Stimulated activated CD4-positive, alpha-beta T cell treated with anti-CD3 and anti-CD28 coated beads, Interleukin-4, amount 100 ng/mL, for 24 hours (primary cell): ENCODE data around the gene SLC44A2.

ENCODE experiments used
- DNase-seq: peaks from one replicate; pipeline ENCODE4 v3.0.0-alpha.2; 2020

The SLC44A2 gene

DNA sequence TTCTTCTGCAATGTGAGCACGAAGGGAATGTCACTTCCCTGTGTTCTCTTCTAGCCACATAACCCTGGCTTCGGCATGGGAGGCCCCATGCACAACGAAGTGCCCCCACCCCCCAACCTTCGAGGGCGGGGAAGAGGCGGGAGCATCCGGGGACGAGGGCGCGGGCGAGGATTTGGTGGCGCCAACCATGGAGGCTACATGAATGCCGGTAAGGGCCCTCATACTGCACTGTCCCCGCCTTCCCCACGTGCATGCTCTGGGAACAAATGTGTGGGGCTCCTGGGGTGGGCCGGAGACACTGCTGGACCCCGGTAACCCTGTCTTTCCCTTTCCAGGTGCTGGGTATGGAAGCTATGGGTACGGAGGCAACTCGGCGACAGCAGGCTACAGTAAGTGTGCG is 58.2 kb downstream of the SLC44A2 start:
- no peak for DNase-seq

DNA sequence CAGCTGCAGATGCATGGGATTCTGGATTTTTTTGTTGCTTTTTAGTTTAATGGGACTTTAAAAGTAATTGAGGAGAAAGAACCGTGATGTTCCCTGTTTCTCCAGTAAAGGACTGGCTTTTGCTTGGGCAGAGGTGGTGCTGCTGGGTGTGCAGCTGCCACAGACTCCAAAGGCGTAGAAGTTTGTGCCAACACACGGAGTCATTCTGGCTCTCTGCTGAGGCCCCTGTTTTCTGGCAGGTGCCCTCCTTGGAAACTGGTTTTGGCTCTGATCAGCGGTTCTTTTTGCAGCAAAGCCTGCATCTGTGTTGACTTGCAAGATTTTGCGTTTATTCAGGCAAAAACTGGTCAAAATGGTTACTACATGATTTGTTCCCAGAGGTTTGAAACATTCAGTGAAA is 59.9 kb downstream of the SLC44A2 start:
- DNase-seq = no peak

DNA sequence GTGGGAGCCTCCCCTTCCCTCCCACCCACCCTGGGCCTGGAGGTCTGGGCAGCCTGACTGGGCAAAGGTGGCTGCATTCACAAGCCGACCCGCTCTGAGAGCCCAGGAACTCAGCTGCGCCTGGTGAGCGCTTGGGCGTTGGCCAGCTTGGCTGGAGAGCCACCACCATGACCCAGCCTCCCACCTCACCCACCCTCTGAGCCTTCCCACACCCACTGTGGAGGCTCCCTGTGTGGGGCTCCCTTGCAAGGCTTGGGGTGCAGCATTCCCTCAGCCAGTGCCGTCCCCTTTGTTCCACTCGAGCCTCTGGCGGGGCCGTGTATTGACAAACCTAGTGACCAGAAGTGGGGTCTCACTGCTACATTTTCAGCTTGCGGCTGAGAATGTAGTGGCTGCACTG is 60.8 kb downstream of the SLC44A2 start:
- DNase-seq = no peak

DNA sequence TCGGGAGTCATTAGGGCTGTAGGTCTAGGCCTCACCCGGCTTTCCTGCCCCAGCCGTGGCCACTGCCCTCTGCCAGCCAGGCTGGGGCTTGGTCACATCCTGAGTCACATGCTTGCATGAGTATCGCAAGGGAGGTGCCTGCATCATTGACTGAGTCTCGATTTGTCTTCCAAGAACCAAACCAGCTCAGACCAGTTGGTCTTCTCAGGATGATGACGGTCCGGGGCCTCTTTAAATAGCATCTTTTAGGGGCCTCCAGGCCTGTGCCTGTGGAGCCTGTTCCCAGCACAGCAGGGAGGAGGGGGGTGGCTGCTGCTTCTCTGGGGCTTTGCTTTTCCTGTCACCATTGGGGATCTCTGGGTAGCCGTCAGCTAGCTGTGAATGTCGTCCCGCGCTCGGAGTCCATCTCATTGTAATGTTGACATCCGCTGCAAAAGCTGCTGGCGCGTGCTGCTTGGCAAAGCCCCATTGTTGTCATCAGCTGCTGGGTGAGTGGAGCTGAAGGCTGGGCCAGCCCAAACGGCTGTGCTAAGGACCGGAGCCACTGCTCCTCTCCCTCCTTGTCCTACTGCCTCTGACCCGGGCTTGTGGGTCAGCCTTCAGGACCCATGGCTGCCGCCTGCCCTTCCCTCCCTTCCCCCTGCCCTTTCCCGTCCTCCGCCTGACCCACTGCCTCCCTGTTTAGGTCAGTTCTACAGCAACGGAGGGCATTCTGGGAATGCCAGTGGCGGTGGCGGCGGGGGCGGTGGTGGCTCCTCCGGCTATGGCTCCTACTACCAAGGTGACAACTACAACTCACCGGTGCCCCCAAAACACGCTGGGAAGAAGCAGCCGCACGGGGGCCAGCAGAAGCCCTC is 61.5 kb downstream of the SLC44A2 start:
- no peak for DNase-seq

DNA sequence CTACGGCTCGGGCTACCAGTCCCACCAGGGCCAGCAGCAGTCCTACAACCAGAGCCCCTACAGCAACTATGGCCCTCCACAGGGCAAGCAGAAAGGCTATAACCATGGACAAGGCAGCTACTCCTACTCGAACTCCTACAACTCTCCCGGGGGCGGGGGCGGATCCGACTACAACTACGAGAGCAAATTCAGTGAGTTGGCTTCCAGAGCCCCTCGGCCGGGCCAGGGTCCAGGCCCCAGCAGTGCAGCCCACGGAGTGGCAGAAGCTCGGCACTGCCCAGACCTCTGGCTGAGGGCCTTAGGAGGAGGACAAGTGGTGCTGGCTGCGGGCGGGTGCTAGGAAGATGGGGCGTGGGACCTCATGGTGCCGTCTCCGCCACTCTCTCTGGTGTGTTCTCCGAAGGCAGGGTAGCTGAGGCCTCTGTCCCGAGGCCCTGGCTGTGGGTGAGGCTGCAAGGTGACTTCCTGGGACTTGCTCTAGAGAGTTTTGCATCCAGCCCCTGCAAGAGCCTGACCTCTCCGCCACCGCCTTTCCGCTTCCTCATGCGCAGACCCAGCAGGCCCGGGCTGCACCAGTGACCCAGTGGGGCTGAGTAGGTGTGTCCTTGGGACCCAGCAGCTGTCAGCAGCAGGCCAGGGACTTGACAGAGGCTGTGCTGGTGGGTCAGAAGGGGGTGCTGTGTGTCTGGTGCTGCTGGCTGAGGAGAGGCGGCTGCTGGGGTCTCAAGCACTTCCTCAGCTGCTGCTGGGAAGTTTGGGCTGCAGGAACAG is 62.4 kb downstream of the SLC44A2 start:
- DNase-seq = no peak

DNA sequence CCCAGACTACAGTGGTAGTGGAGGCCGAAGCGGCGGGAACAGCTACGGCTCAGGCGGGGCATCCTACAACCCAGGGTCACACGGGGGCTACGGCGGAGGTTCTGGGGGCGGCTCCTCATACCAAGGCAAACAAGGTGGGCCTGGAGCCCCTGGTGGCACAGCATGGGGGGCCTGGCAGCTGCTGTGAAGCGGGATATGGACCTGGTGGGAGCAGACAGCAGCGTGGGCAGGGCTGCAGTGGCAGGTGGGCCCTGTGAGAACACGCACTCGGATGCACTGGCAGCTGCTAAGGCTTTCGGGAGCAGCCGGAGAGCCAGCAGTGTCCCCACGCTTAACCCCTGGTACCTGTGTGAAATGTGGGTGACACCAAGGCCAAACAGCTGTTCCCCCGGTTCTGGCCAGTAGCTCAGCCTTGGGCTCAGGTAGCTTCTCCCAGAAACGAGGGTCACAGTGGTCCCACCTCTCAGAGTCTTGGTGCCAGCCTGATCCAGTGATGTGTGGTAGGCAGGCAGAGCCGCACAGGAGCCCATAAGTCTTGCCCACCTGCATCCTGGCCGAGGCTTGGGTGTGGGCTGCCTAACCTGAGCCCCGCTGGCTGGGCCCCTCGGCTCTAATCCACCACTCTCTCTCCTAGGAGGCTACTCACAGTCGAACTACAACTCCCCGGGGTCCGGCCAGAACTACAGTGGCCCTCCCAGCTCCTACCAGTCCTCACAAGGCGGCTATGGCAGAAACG is 63.4 kb downstream of the SLC44A2 start:
- no peak for DNase-seq

DNA sequence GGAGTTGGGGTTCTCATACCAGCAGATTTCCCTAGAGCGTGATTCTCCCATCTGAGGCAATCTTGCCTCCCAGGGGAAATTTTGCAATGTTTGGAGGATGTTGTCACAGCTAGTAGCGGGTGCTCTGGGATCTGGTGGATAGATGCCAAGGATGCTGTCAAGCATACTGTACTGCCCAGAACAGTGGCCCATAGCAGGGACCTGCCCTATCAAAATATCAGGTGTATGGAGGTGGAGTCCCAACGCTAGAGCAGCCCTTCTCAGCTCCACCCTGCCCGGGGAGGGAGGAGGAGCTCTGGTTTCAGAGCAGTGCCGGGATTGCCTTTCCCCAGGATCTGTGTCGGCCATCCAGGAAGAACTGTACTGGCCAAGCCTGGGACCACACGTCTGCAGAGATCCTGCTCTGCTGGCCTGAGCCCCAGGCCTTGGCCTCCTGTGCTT is 65.0 kb downstream of the SLC44A2 start:
- DNase-seq = no peak

DNA sequence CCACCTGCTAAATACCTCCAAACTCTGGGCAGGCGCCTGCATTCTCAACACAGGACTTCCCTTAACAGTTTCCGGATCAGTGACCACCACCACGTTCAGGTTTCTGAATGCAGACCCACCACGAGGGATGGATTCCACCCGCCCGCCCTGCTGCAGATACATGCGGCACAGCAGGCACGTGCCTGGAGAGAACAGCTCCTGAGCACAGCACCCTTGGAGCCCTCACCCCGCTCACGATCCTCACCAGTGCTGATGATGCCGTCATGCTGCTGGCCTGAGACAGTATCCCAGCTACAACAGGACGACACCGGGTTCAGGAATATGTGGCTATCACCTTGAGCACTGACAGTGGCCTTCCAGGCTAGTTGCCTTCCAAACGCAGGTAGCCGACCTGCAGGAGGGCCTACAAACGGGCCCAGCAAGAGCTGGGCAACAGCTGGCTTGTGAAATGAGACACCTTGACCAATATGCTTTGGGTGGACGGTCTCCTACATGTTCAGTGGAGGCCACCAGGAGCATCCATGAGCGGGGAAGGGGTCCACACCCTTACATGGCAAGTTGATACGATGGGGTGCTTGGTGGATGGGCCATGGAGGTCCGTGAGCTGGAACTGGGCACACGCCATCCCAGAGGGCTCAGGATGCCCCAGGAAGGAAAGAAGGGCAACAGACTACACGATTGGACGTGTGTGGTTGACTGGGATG is 66.0 kb downstream of the SLC44A2 start:
- DNase-seq = no peak

DNA sequence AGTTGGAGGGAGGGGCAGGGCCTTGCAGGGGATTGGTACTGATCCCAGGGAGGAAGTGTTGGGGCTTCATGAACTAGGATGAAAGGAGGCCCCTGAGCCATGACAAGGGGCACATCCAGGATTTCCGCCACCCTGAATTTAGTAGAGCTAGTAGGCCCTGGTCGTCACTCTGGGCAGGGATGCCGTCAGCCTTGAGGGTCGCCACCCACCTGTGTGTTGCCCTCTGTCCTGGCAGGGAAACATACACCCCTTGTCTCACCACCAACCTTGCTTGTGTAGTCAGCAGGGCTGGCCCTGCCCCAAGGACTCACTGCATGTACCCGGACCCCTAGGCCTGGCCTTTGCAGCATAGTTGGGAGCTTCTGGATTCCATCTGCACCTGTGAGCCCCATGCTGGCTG is 66.5 kb downstream of the SLC44A2 start:
- DNase-seq = no peak

DNA sequence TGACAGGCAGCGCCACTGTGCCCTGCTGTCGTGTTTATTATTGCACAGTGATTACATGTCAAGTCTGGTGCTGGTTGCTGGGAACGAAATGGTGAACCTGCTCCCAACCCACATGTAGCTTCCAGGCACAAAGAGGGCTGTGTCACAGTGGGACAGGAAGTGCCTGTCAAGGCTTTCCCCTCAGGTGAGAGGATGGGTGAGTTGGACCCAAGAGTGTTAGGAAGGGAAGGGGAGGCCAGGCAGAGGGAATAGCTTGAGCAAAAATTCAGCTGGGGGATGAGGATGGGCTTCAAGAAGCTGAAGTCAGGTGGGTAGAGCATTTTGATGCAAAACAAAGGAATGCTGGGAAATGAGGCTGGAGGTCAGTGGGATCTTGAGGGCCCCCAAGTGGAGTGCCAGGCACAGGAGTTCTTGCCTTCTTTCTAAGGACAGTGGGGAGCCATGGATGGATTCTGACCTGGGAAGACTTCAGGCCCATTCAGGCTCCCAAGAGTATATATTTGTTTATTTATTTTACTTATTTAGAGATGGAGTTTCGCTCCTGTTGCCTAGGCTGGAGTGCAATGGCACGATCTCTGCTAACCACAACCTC is 67.4 kb downstream of the SLC44A2 start:
- no peak for DNase-seq
